MCF 10A (cell line): ENCODE results near the gene MYO1G. TPM values are rescaled to one million over a fixed set of nuclear protein-coding genes. Genes with fewer than 3 reads are reported as not detected.

Source experiments
- BruUV-seq: library from RNA; stranded (reverse); fragments of 400-500 nt; replicated peaks from 2 replicates; lab custom pipeline; 2021; lab: Mats Ljungman, UMichigan
- CTCF ChIA-PET: fragments of 300-600 bp; sonication (Branson Sonifier 250); formaldehyde crosslinking; extraction: SDS; loops from one replicate; lab custom pipeline; 2021; ENCODE audit warnings: antibody characterized with exemption, inconsistent platforms; lab: Yijun Ruan, JAX
- POLR2A ChIA-PET: fragments of 300-600, 350-650 bp; sonication (Branson Sonifier 250); formaldehyde crosslinking; extraction: SDS; loops from one replicate; lab custom pipeline; 2020; ENCODE audit warnings: antibody characterized with exemption, inconsistent platforms; lab: Yijun Ruan, JAX
- DNase-seq: peaks from one replicate; pipeline ENCODE4 v3.0.0-alpha.2; 2018; ENCODE audit not compliant: unreplicated experiment
- H3K27ac Mint-ChIP-seq: one replicate; pipeline ENCODE4 v1.8.0; 2022; ENCODE audit warnings: mild to moderate bottlenecking, low read depth, mixed read lengths; ENCODE audit not compliant: unreplicated experiment
- H3K27me3 Mint-ChIP-seq: one replicate; pipeline ENCODE4 v1.8.0; 2022; ENCODE audit warnings: mixed read lengths; ENCODE audit not compliant: insufficient read depth, unreplicated experiment
- H3K36me3 Mint-ChIP-seq: one replicate; pipeline ENCODE4 v1.8.0; 2022; ENCODE audit warnings: mild to moderate bottlenecking, moderate library complexity, mixed read lengths; ENCODE audit not compliant: insufficient read depth, unreplicated experiment
- H3K4me1 Mint-ChIP-seq: one replicate; pipeline ENCODE4 v1.8.0; 2022; ENCODE audit warnings: mixed read lengths; ENCODE audit not compliant: insufficient read depth, unreplicated experiment
- H3K4me3 Mint-ChIP-seq: one replicate; pipeline ENCODE4 v1.8.0; 2022; ENCODE audit warnings: mild to moderate bottlenecking, moderate library complexity, mixed read lengths; ENCODE audit not compliant: unreplicated experiment
- H3K9me3 Mint-ChIP-seq: one replicate; pipeline ENCODE4 v1.8.0; 2022; ENCODE audit warnings: mixed read lengths; ENCODE audit not compliant: unreplicated experiment
- intact Hi-C: fragments of 100-400 bp; cut with micrococcal nuclease; formaldehyde crosslinking; loops from 2 replicates; pipeline ENCODE4 v1.14.1; 2022
- total RNA-seq: library from RNA; stranded (reverse); gene quantifications from 2 replicates; pipeline ENCODE4 v1.2.3, GENCODE V29; 2022
- TF ChIP-seq, protein P1 (sequence below): fragments of 200-600 bp; IDR thresholded peaks from one replicate; pipeline ENCODE4 v1.8.0; 2022; ENCODE audit warnings: antibody characterized with exemption, mild to moderate bottlenecking; ENCODE audit not compliant: unreplicated experiment

The MYO1G gene
- total RNA-seq, 1 experiment from 2014 or later: 0.14 TPM

DNA sequence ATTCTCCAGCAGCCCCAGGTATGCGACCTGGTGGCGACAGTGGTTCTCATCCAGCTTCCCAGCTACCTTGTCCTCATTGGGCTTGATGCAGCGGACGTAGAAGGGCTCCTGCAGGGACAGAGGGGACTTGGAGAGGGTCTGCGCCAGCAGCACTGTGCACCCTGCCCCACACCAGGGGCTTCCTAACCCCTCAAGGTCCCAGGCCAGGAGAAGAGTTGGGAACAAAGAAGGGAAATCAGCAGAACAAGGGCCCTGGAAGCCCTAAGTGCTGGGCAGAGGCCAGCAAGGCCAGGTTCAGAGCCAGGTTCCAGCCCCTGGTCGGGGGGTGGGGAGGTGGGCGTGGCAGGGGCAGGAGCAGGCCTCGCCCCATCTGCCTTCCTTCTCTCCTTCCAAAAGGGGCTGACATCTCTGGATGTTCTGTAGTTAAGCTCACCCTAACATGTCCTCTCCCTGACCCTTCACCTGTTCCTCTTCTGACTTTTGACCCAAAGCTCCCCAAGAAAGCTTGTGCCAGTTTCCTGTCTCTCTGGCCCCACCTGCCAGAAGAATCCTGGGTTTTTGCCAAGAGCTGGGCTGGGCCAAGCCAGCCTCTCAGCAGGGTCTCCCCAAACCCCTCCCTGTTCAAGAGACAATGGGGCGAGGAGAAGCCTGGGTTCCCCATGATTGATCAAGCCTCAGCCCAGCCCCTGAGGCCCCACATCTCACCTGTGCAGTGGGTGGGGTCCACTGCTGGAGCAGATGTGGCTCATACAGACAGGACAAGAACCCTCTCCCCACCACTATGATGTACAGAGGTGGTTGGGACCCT, 11.9 kb downstream of the MYO1G start:
- BruUV-seq: no TSS peak
- Mint-ChIP-seq H3K4me1 (no peaks in the 10 kb centered on the region), H3K4me3 (no peak overlapping the region), H3K9me3 (no peaks in the 10 kb centered on the region), H3K27ac (no peak overlapping the region), H3K36me3 (no peaks in the 10 kb centered on the region), H3K27me3 (no peaks in the 10 kb centered on the region)
- TF ChIP-seq, protein P1, sequence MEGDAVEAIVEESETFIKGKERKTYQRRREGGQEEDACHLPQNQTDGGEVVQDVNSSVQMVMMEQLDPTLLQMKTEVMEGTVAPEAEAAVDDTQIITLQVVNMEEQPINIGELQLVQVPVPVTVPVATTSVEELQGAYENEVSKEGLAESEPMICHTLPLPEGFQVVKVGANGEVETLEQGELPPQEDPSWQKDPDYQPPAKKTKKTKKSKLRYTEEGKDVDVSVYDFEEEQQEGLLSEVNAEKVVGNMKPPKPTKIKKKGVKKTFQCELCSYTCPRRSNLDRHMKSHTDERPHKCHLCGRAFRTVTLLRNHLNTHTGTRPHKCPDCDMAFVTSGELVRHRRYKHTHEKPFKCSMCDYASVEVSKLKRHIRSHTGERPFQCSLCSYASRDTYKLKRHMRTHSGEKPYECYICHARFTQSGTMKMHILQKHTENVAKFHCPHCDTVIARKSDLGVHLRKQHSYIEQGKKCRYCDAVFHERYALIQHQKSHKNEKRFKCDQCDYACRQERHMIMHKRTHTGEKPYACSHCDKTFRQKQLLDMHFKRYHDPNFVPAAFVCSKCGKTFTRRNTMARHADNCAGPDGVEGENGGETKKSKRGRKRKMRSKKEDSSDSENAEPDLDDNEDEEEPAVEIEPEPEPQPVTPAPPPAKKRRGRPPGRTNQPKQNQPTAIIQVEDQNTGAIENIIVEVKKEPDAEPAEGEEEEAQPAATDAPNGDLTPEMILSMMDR: no peak
- DNase-seq: no peak
- ChIA-PET CTCF (no interaction called here), POLR2A (no interaction called here)
- intact Hi-C loops: no loop called here

- intact Hi-C loops: no loop called here
- TF ChIP-seq, protein P1: no peak
- H3K4me1 Mint-ChIP-seq: no peaks in the 10 kb centered on the region
- H3K9me3 Mint-ChIP-seq: no peaks in the 10 kb centered on the region
- ChIA-PET CTCF (interaction anchor here (2.5 kb wide), 1 partner anchor 109 kb away, joined by 16 read pairs; no protein-coding TSS in a partner anchor), POLR2A (no interaction called here)
- H3K27me3 Mint-ChIP-seq: no peaks in the 10 kb centered on the region
- no peak for DNase-seq
- BruUV-seq: no TSS peak
- H3K36me3 Mint-ChIP-seq: no peaks in the 10 kb centered on the region
- no peak overlapping the region for H3K4me3 Mint-ChIP-seq
- H3K27ac Mint-ChIP-seq: no peak overlapping the region
Measured at GRCh38 chr7:44965937-44966730, 12.7 kb downstream of the MYO1G start.

DNA sequence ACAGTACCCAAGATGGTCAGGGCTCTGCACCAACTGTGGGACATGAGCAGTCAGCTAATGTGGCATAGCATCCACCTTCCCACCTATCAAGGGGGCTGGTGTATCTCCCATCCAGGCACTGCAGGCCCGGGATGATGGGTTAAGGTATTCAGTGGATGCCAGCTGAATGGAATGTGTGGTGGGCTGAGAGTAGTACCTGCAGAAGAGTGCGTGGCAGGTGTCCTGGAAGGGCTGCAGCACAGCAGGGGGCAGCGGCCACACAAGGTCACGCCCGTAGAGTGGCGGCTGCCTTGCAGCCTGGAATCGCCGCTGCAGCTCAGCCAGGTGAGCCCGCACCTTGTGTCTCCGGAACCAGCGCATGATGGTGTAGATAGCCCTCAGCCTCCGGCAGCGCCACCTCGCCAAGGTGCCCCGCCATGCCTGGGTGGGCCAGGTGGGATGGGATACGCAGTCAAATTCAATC, 13.3 kb downstream of the MYO1G start:
- ChIA-PET POLR2A (no interaction called here), CTCF (interaction anchor here (0.9 to 2.5 kb wide), 2 partner anchors 8 to 108 kb away, joined by 3 to 16 read pairs; no protein-coding TSS in a partner anchor)
- peaks cover 3% of the 10 kb centered on the region for H3K4me1 Mint-ChIP-seq
- no peak for DNase-seq
- H3K27me3 Mint-ChIP-seq: no peaks in the 10 kb centered on the region
- no peak overlapping the region for H3K4me3 Mint-ChIP-seq
- no peaks in the 10 kb centered on the region for H3K36me3 Mint-ChIP-seq
- TF ChIP-seq, protein P1: no peak
- H3K27ac Mint-ChIP-seq: no peak overlapping the region
- H3K9me3 Mint-ChIP-seq: no peaks in the 10 kb centered on the region
- intact Hi-C loops: no loop called here
- no TSS peak for BruUV-seq
